OCI-LY1 (cell line): ENCODE data around the gene ABCB11.

Source experiments
- H2AFZ ChIP-seq: fragments of 200-600 bp; sonication (generic), shearing (Covaris generic); 2 replicates; pipeline ENCODE4 v1.6.0; 2014; ENCODE audit warnings: antibody characterized with exemption, mild to moderate bottlenecking, low read length
- H3F3A ChIP-seq: fragments of 200-600 bp; sonication (generic), shearing (Covaris generic); 2 replicates; pipeline ENCODE4 v1.6.0; 2014; ENCODE audit warnings: mild to moderate bottlenecking, antibody characterized with exemption, low read length, moderate library complexity; ENCODE audit not compliant: insufficient read depth
- H3K27ac ChIP-seq: fragments of 200-600 bp; sonication (generic); 2 replicates; pipeline ENCODE4 v1.5.1; 2014; ENCODE audit warnings: low read length, mixed run types, mild to moderate bottlenecking, low read depth; ENCODE audit not compliant: poor library complexity, severe bottlenecking
- H3K27me3 ChIP-seq: fragments of 200-600 bp; sonication (generic); 2 replicates; pipeline ENCODE4 v1.6.0; 2014; ENCODE audit warnings: antibody characterized with exemption, mild to moderate bottlenecking, low read length, moderate library complexity; ENCODE audit not compliant: insufficient read depth
- H3K36me3 ChIP-seq: fragments of 200-600 bp; sonication (generic); 2 replicates; pipeline ENCODE4 v1.6.1; 2014; ENCODE audit warnings: mild to moderate bottlenecking, antibody characterized with exemption, low read length, moderate library complexity, mixed read lengths; ENCODE audit not compliant: insufficient read depth
- H3K4me1 ChIP-seq: fragments of 200-600 bp; sonication (generic); 2 replicates; pipeline ENCODE4 v1.5.1; 2014; ENCODE audit warnings: mild to moderate bottlenecking, low read length, moderate library complexity; ENCODE audit not compliant: insufficient read depth, severe bottlenecking
- H3K4me2 ChIP-seq: fragments of 200-600 bp; sonication (generic), shearing (Covaris generic); 2 replicates; pipeline ENCODE4 v1.6.1; 2014; ENCODE audit warnings: low read length
- H3K4me3 ChIP-seq: fragments of 200-600 bp; sonication (generic); 2 replicates; pipeline ENCODE4 v1.5.1; 2014; ENCODE audit warnings: low read length, low read depth, mild to moderate bottlenecking, mixed read lengths; ENCODE audit not compliant: poor library complexity, severe bottlenecking
- H3K79me2 ChIP-seq: fragments of 200-600 bp; shearing (Covaris generic); 2 replicates; pipeline ENCODE4 v1.6.1; 2016; ENCODE audit warnings: mixed run types, low read length, mixed read lengths; ENCODE audit not compliant: insufficient read depth
- H3K9ac ChIP-seq: fragments of 200-600 bp; sonication (generic), shearing (Covaris generic); 2 replicates; pipeline ENCODE4 v1.6.1; 2014; ENCODE audit warnings: mild to moderate bottlenecking, low read length, mixed read lengths
- H3K9me2 ChIP-seq: fragments of 200-600 bp; sonication (generic), shearing (Covaris generic); 2 replicates; pipeline ENCODE4 v1.6.1; 2014; ENCODE audit warnings: low read depth, mild to moderate bottlenecking, low read length, mixed read lengths
- H3K9me3 ChIP-seq: fragments of 200-600 bp; shearing (Covaris generic); 2 replicates; pipeline ENCODE4 v1.6.1; 2014; ENCODE audit warnings: low read length, mixed read lengths
- H4K20me1 ChIP-seq: fragments of 200-600 bp; sonication (generic), shearing (Covaris generic); 2 replicates; pipeline ENCODE4 v1.6.0; 2016; ENCODE audit warnings: mild to moderate bottlenecking, low read length; ENCODE audit not compliant: insufficient read depth
- EZH2 ChIP-seq: fragments of 200-600 bp; sonication (generic), shearing (Covaris generic); IDR thresholded peaks from 2 replicates; pipeline ENCODE4 v1.8.0; 2017; ENCODE audit warnings: borderline replicate concordance, mixed run types, mild to moderate bottlenecking, antibody characterized with exemption, low read length, moderate library complexity, mixed read lengths
- TF ChIP-seq, protein P1 (sequence below): fragments of 200-600 bp; sonication (generic), shearing (Covaris generic); IDR thresholded peaks from 2 replicates; pipeline ENCODE4 v1.5.1; 2017; ENCODE audit warnings: mild to moderate bottlenecking, antibody characterized with exemption, low read length, moderate library complexity, mixed read lengths

ABCB11 gene

DNA sequence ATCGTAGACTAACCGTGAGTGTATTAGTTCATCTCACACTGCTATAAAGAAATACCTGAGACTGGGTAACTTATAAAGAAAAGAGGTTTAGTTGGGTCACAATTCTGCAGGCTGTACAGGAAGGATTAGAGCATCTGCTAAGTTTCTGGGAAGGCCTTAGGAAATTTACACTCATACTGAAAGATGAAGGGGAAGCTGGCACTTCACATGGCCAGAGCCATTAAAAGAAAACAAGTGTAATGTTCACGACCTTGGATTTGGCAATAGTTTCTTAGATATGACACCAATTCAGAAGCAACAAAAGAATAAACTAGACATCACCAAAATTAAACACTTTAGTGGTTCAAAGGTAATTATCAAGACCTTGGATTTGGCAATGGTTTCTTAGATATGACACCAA is 23.8 kb downstream of the ABCB11 start:
- TF ChIP-seq EZH2 = no peak
- TF ChIP-seq, protein P1, sequence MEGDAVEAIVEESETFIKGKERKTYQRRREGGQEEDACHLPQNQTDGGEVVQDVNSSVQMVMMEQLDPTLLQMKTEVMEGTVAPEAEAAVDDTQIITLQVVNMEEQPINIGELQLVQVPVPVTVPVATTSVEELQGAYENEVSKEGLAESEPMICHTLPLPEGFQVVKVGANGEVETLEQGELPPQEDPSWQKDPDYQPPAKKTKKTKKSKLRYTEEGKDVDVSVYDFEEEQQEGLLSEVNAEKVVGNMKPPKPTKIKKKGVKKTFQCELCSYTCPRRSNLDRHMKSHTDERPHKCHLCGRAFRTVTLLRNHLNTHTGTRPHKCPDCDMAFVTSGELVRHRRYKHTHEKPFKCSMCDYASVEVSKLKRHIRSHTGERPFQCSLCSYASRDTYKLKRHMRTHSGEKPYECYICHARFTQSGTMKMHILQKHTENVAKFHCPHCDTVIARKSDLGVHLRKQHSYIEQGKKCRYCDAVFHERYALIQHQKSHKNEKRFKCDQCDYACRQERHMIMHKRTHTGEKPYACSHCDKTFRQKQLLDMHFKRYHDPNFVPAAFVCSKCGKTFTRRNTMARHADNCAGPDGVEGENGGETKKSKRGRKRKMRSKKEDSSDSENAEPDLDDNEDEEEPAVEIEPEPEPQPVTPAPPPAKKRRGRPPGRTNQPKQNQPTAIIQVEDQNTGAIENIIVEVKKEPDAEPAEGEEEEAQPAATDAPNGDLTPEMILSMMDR = no peak

GRCh38 chr2:169006665-169007064 is 24.5 kb downstream of the ABCB11 start:
- no peaks in the 10 kb centered on the region for H3K79me2 ChIP-seq
- H3K4me2 ChIP-seq = no peak overlapping the region
- H3K4me3 ChIP-seq = no peak overlapping the region
- H3K27ac ChIP-seq = no peak overlapping the region
- H3K36me3 ChIP-seq = no peaks in the 10 kb centered on the region
- H3F3A ChIP-seq = no peaks in the 10 kb centered on the region
- H3K27me3 ChIP-seq = no peaks in the 10 kb centered on the region
- no peaks in the 10 kb centered on the region for H3K4me1 ChIP-seq
- H3K9ac ChIP-seq = no peak overlapping the region
- no peak overlapping the region for H2AFZ ChIP-seq
- 0 out of 2 replicates have a peak, but pooled peaks cover 4% of the 10 kb centered on the region for H3K9me3 ChIP-seq
- no peak for TF ChIP-seq EZH2
- TF ChIP-seq, protein P1 = no peak
- H4K20me1 ChIP-seq = no peaks in the 10 kb centered on the region
- no peaks in the 10 kb centered on the region for H3K9me2 ChIP-seq

More for the DNA sequence above, 23.8 kb downstream of the ABCB11 start:
- no peak overlapping the region for H3K4me3 ChIP-seq
- H2AFZ ChIP-seq = no peak overlapping the region
- no peaks in the 10 kb centered on the region for H3K9me2 ChIP-seq
- no peak overlapping the region for H3K27ac ChIP-seq
- H3K9ac ChIP-seq = no peak overlapping the region
- no peak overlapping the region for H3K4me2 ChIP-seq
- H3K79me2 ChIP-seq = no peaks in the 10 kb centered on the region
- no peaks in the 10 kb centered on the region for H3K27me3 ChIP-seq
- H3K4me1 ChIP-seq = no peaks in the 10 kb centered on the region
- no peaks in the 10 kb centered on the region for H3K36me3 ChIP-seq
- H4K20me1 ChIP-seq = no peaks in the 10 kb centered on the region
- no peaks in the 10 kb centered on the region for H3F3A ChIP-seq
- 0 out of 2 replicates have a peak, but pooled peaks cover 4% of the 10 kb centered on the region for H3K9me3 ChIP-seq

- H3K4me2 ChIP-seq = no peak overlapping the region
- H3K9ac ChIP-seq = no peak overlapping the region
- H3K9me3 ChIP-seq = 0 out of 2 replicates have a peak, but pooled peaks cover 4% of the 10 kb centered on the region
- TF ChIP-seq EZH2 = no peak
- TF ChIP-seq, protein P1 = no peak
- H4K20me1 ChIP-seq = no peaks in the 10 kb centered on the region
- no peak overlapping the region for H3K27ac ChIP-seq
- no peaks in the 10 kb centered on the region for H3K79me2 ChIP-seq
- H2AFZ ChIP-seq = no peak overlapping the region
- H3K9me2 ChIP-seq = no peaks in the 10 kb centered on the region
- H3K4me3 ChIP-seq = no peak overlapping the region
- H3K27me3 ChIP-seq = no peaks in the 10 kb centered on the region
- no peaks in the 10 kb centered on the region for H3F3A ChIP-seq
- H3K4me1 ChIP-seq = no peaks in the 10 kb centered on the region
- H3K36me3 ChIP-seq = no peaks in the 10 kb centered on the region
Observed at GRCh38 chr2:169005994-169006393, 25.1 kb downstream of the ABCB11 start.
